GM18873 (cell line): ENCODE results near the gene GOLT1A.

Source experiments
- ATAC-seq: cut with Tn5 transposase; IDR thresholded peaks from one replicate; pipeline ENCODE4 v1.9.1; 2021; ENCODE audit warnings: mild to moderate bottlenecking, moderate library complexity, moderate number of reproducible peaks; ENCODE audit not compliant: unreplicated experiment, low FRiP score

Gene GOLT1A

GRCh38 chr1:204166219-204166618 lies 47.6 kb downstream of the GOLT1A start, which contains the start of gene REN:
REN (minus strand) TSS chr1:204166337; CDS start chr1:204166293, 44 bp downstream.
- no peak for ATAC-seq

GRCh38 chr1:204162494-204163074 lies 51.2 kb downstream of the GOLT1A start:
- ATAC-seq: no peak

GRCh38 chr1:204161609-204162493 lies 51.9 kb downstream of the GOLT1A start:
- ATAC-seq: no peak

GRCh38 chr1:204157962-204158361 lies 55.8 kb downstream of the GOLT1A start:
- ATAC-seq: no peak

- no peak for ATAC-seq
Observed at GRCh38 chr1:204155881-204156280, 57.9 kb downstream of the GOLT1A start.

GRCh38 chr1:204154568-204155255 lies 59.1 kb downstream of the GOLT1A start:
- ATAC-seq: no peak

GRCh38 chr1:204153667-204154066 lies 60.1 kb downstream of the GOLT1A start:
- ATAC-seq: no peak

GRCh38 chr1:204152310-204153044 lies 61.3 kb downstream of the GOLT1A start:
- ATAC-seq: no peak

- no peak for ATAC-seq
Observed at GRCh38 chr1:204151552-204152309, 62.1 kb downstream of the GOLT1A start, which contains the start of gene ETNK2. ETNK2 (minus strand) TSS chr1:204152044; CDS start chr1:204151852, 192 bp downstream.

- no peak for ATAC-seq
Observed at GRCh38 chr1:204150702-204151551, 62.9 kb downstream of the GOLT1A start.

GRCh38 chr1:204149635-204150565 lies 63.9 kb downstream of the GOLT1A start:
- ATAC-seq: no peak

- ATAC-seq: no peak
Observed at GRCh38 chr1:204149107-204149506, 64.7 kb downstream of the GOLT1A start.
